ENCODE measurements around the gene CDH13.

- TF ChIP-seq POLR2A (IDR thresholded peaks at IDR 0.05) = no peak
- no peak for TF ChIP-seq CTCF (IDR thresholded peaks at IDR 0.05)
These were observed 926.2 kb downstream of the CDH13 start for GRCh38 chr16:83552930-83553329.

All from body of pancreas (tissue), 4 donors.